C4-2B (cell line): ENCODE measurements around the gene ROR2.

Experiments
- ZFX ChIP-seq: fragments of 450-650 bp; IDR thresholded peaks from 2 replicates; pipeline ENCODE4 v1.6.1; 2017
- TF ChIP-seq, protein P1 (sequence below): fragments of 450-650 bp; conservative IDR thresholded peaks from 2 replicates; pipeline ENCODE4 v1.5.1; 2017; ENCODE audit warnings: mild to moderate bottlenecking

DNA sequence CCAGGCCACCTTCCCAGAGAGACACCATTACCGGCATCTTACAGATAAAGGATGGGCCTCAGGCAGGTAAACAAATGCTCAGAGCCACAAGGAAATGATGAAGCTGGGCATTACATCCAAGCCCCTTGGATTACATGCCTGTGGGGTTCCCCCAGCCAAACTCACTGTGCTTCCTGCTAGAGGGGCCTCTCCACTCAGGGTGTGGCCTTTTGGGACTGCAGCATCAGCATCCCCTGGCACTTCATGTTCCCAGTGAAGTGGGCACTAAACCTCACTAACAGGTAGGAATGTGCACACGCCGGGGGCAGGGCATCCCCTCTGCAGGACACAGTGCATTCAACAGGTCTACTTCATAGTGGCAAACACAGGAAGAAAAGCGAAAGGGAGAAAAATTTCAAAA is 125.9 kb downstream of the ROR2 start:
- TF ChIP-seq, protein P1, sequence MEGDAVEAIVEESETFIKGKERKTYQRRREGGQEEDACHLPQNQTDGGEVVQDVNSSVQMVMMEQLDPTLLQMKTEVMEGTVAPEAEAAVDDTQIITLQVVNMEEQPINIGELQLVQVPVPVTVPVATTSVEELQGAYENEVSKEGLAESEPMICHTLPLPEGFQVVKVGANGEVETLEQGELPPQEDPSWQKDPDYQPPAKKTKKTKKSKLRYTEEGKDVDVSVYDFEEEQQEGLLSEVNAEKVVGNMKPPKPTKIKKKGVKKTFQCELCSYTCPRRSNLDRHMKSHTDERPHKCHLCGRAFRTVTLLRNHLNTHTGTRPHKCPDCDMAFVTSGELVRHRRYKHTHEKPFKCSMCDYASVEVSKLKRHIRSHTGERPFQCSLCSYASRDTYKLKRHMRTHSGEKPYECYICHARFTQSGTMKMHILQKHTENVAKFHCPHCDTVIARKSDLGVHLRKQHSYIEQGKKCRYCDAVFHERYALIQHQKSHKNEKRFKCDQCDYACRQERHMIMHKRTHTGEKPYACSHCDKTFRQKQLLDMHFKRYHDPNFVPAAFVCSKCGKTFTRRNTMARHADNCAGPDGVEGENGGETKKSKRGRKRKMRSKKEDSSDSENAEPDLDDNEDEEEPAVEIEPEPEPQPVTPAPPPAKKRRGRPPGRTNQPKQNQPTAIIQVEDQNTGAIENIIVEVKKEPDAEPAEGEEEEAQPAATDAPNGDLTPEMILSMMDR, result no peak
- no peak for TF ChIP-seq ZFX
